ENCODE results near the gene CDKN2A.

Gene CDKN2A

GRCh38 chr9:21945606-21946005 lies 48.6 kb downstream of the CDKN2A start:
- DNase-seq (ENCODE audit: extremely low read depth in 1 of 2, low read depth in 1 of 2) = no peak

DNA sequence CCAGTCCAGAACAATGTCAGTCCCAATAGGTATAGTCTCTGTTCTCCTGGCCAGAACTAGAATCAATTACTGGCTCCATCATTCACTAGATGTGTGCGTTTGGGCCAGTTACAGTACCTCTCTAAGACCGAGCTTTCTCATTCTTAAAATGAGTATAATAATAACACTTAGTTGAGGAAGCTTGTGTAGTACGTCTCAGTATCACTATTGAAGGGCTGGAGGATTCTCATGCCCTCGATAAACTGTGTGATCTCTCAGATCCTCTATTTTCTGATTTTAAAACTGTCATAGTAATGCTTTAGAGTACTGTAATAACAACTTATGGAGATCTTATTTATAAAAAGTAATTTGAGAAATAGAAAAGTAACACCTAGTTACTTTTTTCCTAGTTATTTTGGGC lies 50.7 kb downstream of the CDKN2A start:
- DNase-seq (ENCODE audit: extremely low read depth in 1 of 2, low read depth in 1 of 2) = no peak

- DNase-seq (ENCODE audit: extremely low read depth in 1 of 2, low read depth in 1 of 2) = no peak
Measured at GRCh38 chr9:21941337-21941995, 52.7 kb downstream of the CDKN2A start.

GRCh38 chr9:21936161-21936560 lies 58.0 kb downstream of the CDKN2A start:
- no peak for DNase-seq (ENCODE audit: extremely low read depth in 1 of 2, low read depth in 1 of 2)

DNA sequence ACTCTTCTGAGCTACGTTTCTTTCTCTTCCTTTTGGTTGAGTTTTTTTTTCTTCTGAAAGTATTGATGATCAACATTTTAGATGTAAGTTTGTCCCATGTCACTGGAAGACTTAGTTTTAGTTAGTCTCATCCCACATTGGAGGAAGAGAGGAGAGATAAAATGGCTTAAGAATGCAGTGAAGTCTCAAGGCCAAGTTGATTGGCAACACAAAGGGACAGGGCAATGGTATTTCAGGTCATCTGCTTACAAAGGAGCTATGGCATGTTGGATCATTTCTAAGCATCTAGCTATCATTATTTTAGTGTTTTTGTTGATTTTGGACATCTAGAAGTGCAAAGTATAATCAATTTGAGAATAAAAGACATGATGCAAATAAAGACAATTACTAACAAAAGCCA lies 58.6 kb downstream of the CDKN2A start:
- DNase-seq (ENCODE audit: extremely low read depth in 1 of 2, low read depth in 1 of 2) = no peak

GRCh38 chr9:21933865-21934264 lies 60.3 kb downstream of the CDKN2A start:
- no peak for DNase-seq (ENCODE audit: extremely low read depth in 1 of 2, low read depth in 1 of 2)

- DNase-seq (ENCODE audit: extremely low read depth in 1 of 2, low read depth in 1 of 2) = no peak
Measured at GRCh38 chr9:21933281-21933680, 60.9 kb downstream of the CDKN2A start.

DNA sequence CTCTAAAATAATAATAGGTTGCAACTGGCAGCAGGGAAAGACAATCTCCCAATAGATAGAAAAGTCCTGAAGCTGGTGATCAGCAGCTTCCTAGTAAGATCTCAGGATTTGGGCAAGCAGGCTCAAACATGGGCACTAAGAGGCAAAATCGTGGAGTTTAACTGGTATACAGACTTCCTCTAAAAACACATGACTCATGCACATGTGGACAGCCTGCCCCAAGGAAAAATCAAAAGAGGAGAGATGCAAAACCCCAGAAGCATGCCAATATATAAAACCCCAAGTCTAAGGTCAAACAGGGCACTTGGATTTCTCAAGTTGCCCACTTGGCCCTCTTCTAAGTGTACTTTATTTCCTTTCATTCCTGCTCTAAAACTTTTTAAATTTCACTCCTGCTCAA lies 62.8 kb downstream of the CDKN2A start:
- DNase-seq (ENCODE audit: extremely low read depth in 1 of 2, low read depth in 1 of 2) = no peak

- no peak for DNase-seq (ENCODE audit: extremely low read depth in 1 of 2, low read depth in 1 of 2)
Measured at GRCh38 chr9:21927752-21928151, 66.4 kb downstream of the CDKN2A start.

DNA sequence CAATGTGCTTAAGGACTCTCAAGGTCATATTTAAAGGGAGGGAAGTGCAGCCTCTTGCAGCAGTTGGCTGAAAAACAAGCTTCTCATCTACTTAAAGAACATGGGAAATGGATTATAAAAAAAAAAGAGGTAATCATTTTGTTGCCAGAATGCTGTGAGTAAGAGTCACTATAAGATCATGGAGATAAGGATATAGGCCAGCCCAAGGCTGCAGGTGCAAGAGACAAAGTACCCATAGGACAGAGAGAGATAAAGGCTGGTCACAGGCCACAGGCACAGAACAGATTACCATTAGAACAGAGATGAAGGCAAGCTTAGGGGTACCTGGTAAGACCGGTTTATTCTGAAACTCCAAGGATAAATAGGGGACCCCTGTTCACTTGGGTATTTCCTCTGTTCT lies 70.5 kb downstream of the CDKN2A start:
- no peak for DNase-seq (ENCODE audit: extremely low read depth in 1 of 2, low read depth in 1 of 2)

GRCh38 chr9:21919377-21920362 lies 74.5 kb downstream of the CDKN2A start:
- DNase-seq (ENCODE audit: extremely low read depth in 1 of 2, low read depth in 1 of 2) = no peak

Data from stimulated activated CD8-positive, alpha-beta memory T cell treated with anti-CD3 and anti-CD28 coated beads, Interleukin-7, amount 100 ng/mL, for 48 hours (primary cell).